K562 (cell line): ENCODE data around the gene SCGB2B2. TPM values are rescaled to one million over a fixed set of nuclear protein-coding genes. Genes with fewer than 3 reads are reported as not detected.

Experiments
- ATAC-seq: fragments of 200-7000 bp; cut with Tn5 transposase; 3 replicates; pipeline ENCODE4 v1.9.1; 2020; ENCODE audit warnings: moderate library complexity
- BruUV-seq: library from RNA; stranded (reverse); fragments of 400-500 nt; replicated peaks from 2 replicates; lab custom pipeline; 2021; lab: Mats Ljungman, UMichigan
- CTCF ChIA-PET: fragments of 300-600 bp; formaldehyde crosslinking; extraction: SDS; loops from one replicate; lab custom pipeline; 2021; ENCODE audit warnings: low intra/inter-chr PET ratio; lab: Yijun Ruan, JAX
- POLR2A ChIA-PET: fragments of 300-600, 350-650 bp; sonication (Branson Sonifier 250); formaldehyde crosslinking; extraction: SDS; loops from one replicate; lab custom pipeline; 2021; ENCODE audit warnings: antibody characterized with exemption, inconsistent platforms; lab: Yijun Ruan, JAX
- DNase-seq, 4 experiments: peaks; one replicate each; pipeline versions ENCODE4 v3.0.0 to v3.0.0-alpha.2; 2011 to 2018; ENCODE audit warnings: low spot score in 3 of 4, mixed read lengths in 3 of 4; ENCODE audit errors: extremely low read depth in 1 of 4
- FAIRE-seq: peaks from 2 replicates; lab custom pipeline; 2011; peaks lifted over from hg19 to GRCh38; lab: Jason Lieb, UNC
- H2AFZ ChIP-seq: 2 replicates; pipeline ENCODE4 v1.6.0; 2011; ENCODE audit warnings: low read depth, low read length, control low read depth, inconsistent platforms
- H3K27ac ChIP-seq: fragments of 200-600 bp; 3 replicates; pipeline ENCODE4 v1.8.0; 2011; ENCODE audit warnings: low read depth, mild to moderate bottlenecking, control low read depth, inconsistent platforms, low read length, moderate library complexity, mixed read lengths; ENCODE audit errors: extremely low read depth
- H3K27me3 ChIP-seq, 2 experiments: fragments of 300-600 bp in 1 of 2; 2 replicates in 1 of 2; 3 replicates in 1 of 2; pipeline versions ENCODE4 v1.6.0 to v1.8.0; 2011; ENCODE audit warnings: inconsistent platforms in 2 of 2, low read length in 2 of 2, mild to moderate bottlenecking in 1 of 2, mixed read lengths in 1 of 2, moderate library complexity in 1 of 2; ENCODE audit not compliant: control insufficient read depth in 2 of 2, insufficient read depth in 2 of 2
- H3K36me3 ChIP-seq: fragments of 300-600 bp; 3 replicates; pipeline ENCODE4 v1.8.0; 2011; ENCODE audit warnings: mild to moderate bottlenecking, low read length, inconsistent platforms; ENCODE audit not compliant: control insufficient read depth, insufficient read depth
- H3K4me1 ChIP-seq, 2 experiments: fragments of 200-600 bp in 1 of 2; replicated peaks in 1 of 2; 2 replicates in 1 of 2; 3 replicates in 1 of 2; pipeline versions ENCODE4 v1.5.1 to v1.8.0; 2011; ENCODE audit warnings: inconsistent platforms in 2 of 2, low read length in 2 of 2, mild to moderate bottlenecking in 1 of 2, mixed read lengths in 1 of 2, moderate library complexity in 1 of 2; ENCODE audit not compliant: control insufficient read depth in 2 of 2, insufficient read depth in 2 of 2
- H3K4me2 ChIP-seq: 2 replicates; pipeline ENCODE4 v1.6.1; 2011; ENCODE audit warnings: low read length, control low read depth, inconsistent platforms, mixed read lengths; ENCODE audit not compliant: insufficient read depth
- H3K4me3 ChIP-seq: fragments of 200-600 bp; sonication (generic), shearing (Covaris generic); 2 replicates; pipeline ENCODE4 v1.5.1; 2016; ENCODE audit warnings: control low read depth, inconsistent platforms
- H3K79me2 ChIP-seq: fragments of 200-600 bp; 3 replicates; pipeline ENCODE4 v1.8.0; 2011; ENCODE audit warnings: low read length, inconsistent platforms; ENCODE audit not compliant: control insufficient read depth, insufficient read depth
- H3K9ac ChIP-seq, 2 experiments: 2 replicates each; pipeline versions ENCODE4 v1.6.0 to v1.6.1; 2011; ENCODE audit warnings: low read depth in 2 of 2, low read length in 2 of 2, control low read depth in 1 of 2, inconsistent platforms in 1 of 2, mild to moderate bottlenecking in 1 of 2, mixed read lengths in 1 of 2; ENCODE audit not compliant: insufficient read depth in 1 of 2
- H3K9me1 ChIP-seq: one replicate; pipeline ENCODE4 v1.6.0; 2011; ENCODE audit warnings: inconsistent platforms, mild to moderate bottlenecking, low read length, moderate library complexity; ENCODE audit not compliant: control insufficient read depth, insufficient read depth
- H3K9me3 ChIP-seq: replicated peaks from 2 replicates; pipeline ENCODE4 v1.5.1; 2011; ENCODE audit warnings: low read depth, low read length, inconsistent platforms; ENCODE audit not compliant: control insufficient read depth, insufficient read depth
- H4K20me1 ChIP-seq: replicated peaks from 2 replicates; pipeline ENCODE4 v1.6.1; 2011; ENCODE audit warnings: low read length, inconsistent platforms, mixed read lengths; ENCODE audit not compliant: control insufficient read depth, insufficient read depth
- CTCF ChIP-seq, 3 experiments: IDR thresholded peaks in 2 of 3; conservative IDR thresholded peaks in 1 of 3; 2 replicates each; pipeline ENCODE4 v1.5.1; 2011 to 2012; ENCODE audit warnings: low read length in 3 of 3, mild to moderate bottlenecking in 3 of 3, control low read depth in 2 of 3, improper control_type of control experiment in 1 of 3, inconsistent platforms in 1 of 3, low read depth in 1 of 3, mixed read lengths in 1 of 3, moderate library complexity in 1 of 3; ENCODE audit not compliant: insufficient read depth in 2 of 3
- DACH1 ChIP-seq: fragments of 450-650 bp; IDR thresholded peaks from 2 replicates; pipeline ENCODE4 v1.6.1; 2018; ENCODE audit not compliant: partially characterized antibody
- FOS ChIP-seq: IDR thresholded peaks from 3 replicates; pipeline ENCODE4 v1.6.1; 2011; ENCODE audit not compliant: insufficient read length; ENCODE audit errors: extremely low read depth
- MLLT1 ChIP-seq, 2 experiments: fragments of 450-650 bp; IDR thresholded peaks; 2 replicates each; pipeline ENCODE4 v1.6.1; 2016
- PURB ChIP-seq: sonication (generic); formaldehyde crosslinking; IDR thresholded peaks from 2 replicates; pipeline ENCODE4 v1.9.0; 2021; ENCODE audit warnings: low read depth, mild to moderate bottlenecking, missing genetic modification reagents
- SMARCB1 ChIP-seq: IDR thresholded peaks from 2 replicates; pipeline ENCODE4 v1.6.1; 2011; ENCODE audit warnings: improper control_type of control experiment, low read depth; ENCODE audit not compliant: insufficient read length
- ZFP1 ChIP-seq: fragments of 450-650 bp; formaldehyde crosslinking; IDR thresholded peaks from 2 replicates; pipeline ENCODE4 v1.4.0; 2020; ENCODE audit warnings: mild to moderate bottlenecking, mixed read lengths
- WGBS: fragments of 100-300 bp; shearing (Covaris generic); methylation state at CpG from one replicate; pipeline ENCODE4 v1.1.6; 2016; ENCODE audit warnings: low coverage, mixed read lengths; ENCODE audit not compliant: insufficient coverage; ENCODE audit errors: missing lambda C conversion rate; 5-methylcytosine and 5-hydroxymethylcytosine counted together
- in situ Hi-C: fragments of 300-500 bp; cut with MboI; formaldehyde crosslinking; loops from 4 replicates; pipeline ENCODE4 v1.15.0; 2018; ENCODE audit warnings: inconsistent platforms, mixed read lengths
- intact Hi-C: fragments of 100-400 bp; cut with micrococcal nuclease; formaldehyde crosslinking; loops from 2 replicates; pipeline ENCODE4 v1.14.2; 2022
- polyA plus RNA-seq, 8 experiments: library from polyadenylated mRNA; depleted of rRNA in 4 of 8; stranded (reverse) in 5 of 8; unstranded in 3 of 8; fragments of >200 nt; fragmentation: Nextera tagmentation in 2 of 8; fragmentation: Illumina TruSeq in 1 of 8; extraction: Ambion mirVana in 2 of 8; extraction: Trizol in 1 of 8; gene quantifications; 2 replicates each; pipeline versions ENCODE4 v1.2.1 to v1.2.3, GENCODE V29; 2011 to 2014; ENCODE audit warnings: inconsistent platforms in 1 of 8, missing spikeins in 1 of 8
- total RNA-seq, 7 experiments: library from RNA; depleted of rRNA in 6 of 7; stranded (reverse); fragments of >200 nt in 6 of 7; fragmentation: Illumina TruSeq in 2 of 7; extraction: Trizol in 2 of 7; gene quantifications; 2 replicates each; pipeline versions ENCODE4 v1.2.1 to v1.2.3, GENCODE V29; 2011 to 2021; ENCODE audit warnings: low replicate concordance in 1 of 7

Gene SCGB2B2
- total and polyA plus RNA-seq, 9 of the 15 experiments (the other 6 are each of a cell fraction or from before 2014, with no cell fraction given) = not detected

GRCh38 chr19:34681478-34681877, 4.5 kb upstream of the SCGB2B2 start:
- no peak overlapping the region for H3K4me2 ChIP-seq
- TF ChIP-seq CTCF (IDR thresholded peaks at IDR 0.05 in 2 of 3, conservative IDR thresholded peaks at IDR 0.05 in 1 of 3; ENCODE audit: insufficient read depth in 2 of 3, low read depth in 1 of 3, low read length in 3 of 3) (peak in 1 of 3 experiments; percentile 7; a peak in 1 of 6 replicates), PURB (CRISPR knock-in tag) (no peak)
- TF ChIP-seq, all 486 proteins: peak for 1
- Histone ChIP-seq H4K20me1 (no peaks in the 10 kb centered on the region), H3K4me1 (peaks cover 0 to 6% of the 10 kb centered on the region in 2 experiments; a peak in 1 of 5 replicates), H3K9me3 (no peaks in the 10 kb centered on the region; the same call in 1 of the 2 replicates), H3K79me2 (no peaks in the 10 kb centered on the region), H2AFZ (no peak overlapping the region), H3K9ac (no peak overlapping the region), H3K27ac (no peak overlapping the region), H3K4me3 (no peak overlapping the region), H3K36me3 (no peaks in the 10 kb centered on the region), H3K27me3 (peaks cover 0 to 15% of the 10 kb centered on the region in 2 experiments; a peak in 2 of 5 replicates), H3K9me1 (no peaks in the 10 kb centered on the region)
- no peak for FAIRE-seq
- WGBS = under 1% methylated on average over 9 of the region's 9 CpGs
- intact Hi-C loops = no loop called here
- BruUV-seq = no TSS peak
- in situ Hi-C loops = no loop called here
- POLR2A ChIA-PET = no interaction called here
- no peak for DNase-seq
- no peak for ATAC-seq
- CTCF ChIA-PET = no interaction called here

DNA sequence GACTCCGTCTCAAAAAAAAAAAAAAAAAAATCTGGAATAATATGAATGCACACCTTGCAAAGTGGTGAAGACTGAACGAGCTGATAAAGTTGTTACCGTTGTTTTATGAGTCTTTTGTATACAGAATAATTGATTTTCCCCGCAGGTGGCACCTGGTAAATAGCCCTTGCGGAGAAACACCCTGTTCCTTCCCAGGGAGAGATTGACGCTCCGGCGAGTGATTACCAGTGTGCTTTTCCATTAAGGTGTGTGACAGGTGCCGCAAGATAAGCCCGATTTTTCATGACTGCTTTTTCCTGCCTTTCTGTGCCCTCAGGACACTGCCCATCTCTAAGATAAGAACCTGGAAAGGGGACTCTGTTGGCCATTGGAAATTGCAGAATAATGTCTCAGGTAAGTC, 1.5 kb upstream of the SCGB2B2 start:
- BruUV-seq = no TSS peak
- no peak overlapping the region for H3K4me2 ChIP-seq
- H3K9ac ChIP-seq = no peak overlapping the region
- H3K36me3 ChIP-seq = no peaks in the 10 kb centered on the region
- no peaks in the 10 kb centered on the region for H4K20me1 ChIP-seq
- intact Hi-C loops (no loop called here), in situ Hi-C loops (no loop called here)
- WGBS = 17% methylated on average over 9 of the region's 10 CpGs
- H3K79me2 ChIP-seq = no peaks in the 10 kb centered on the region
- H3K4me3 ChIP-seq = no peak overlapping the region
- FAIRE-seq (no peak), ATAC-seq (no peak), DNase-seq (no peak)
- H3K27ac ChIP-seq = no peak overlapping the region
- H3K27me3 ChIP-seq = peaks cover 0 to 15% of the 10 kb centered on the region in 2 experiments; a peak in 2 of 5 replicates
- peaks cover 0 to 6% of the 10 kb centered on the region in 2 experiments; a peak in 1 of 5 replicates for H3K4me1 ChIP-seq
- TF ChIP-seq MLLT1 (IDR thresholded peaks at IDR 0.05) (no peak), SMARCB1 (no peak), DACH1 (no peak), ZFP1 (CRISPR knock-in tag) (no peak), FOS (no peak)
- CTCF ChIA-PET = no interaction called here
- no peak overlapping the region for H2AFZ ChIP-seq
- no peaks in the 10 kb centered on the region for H3K9me3 ChIP-seq
- POLR2A ChIA-PET = interaction anchor here (0.6 kb wide), 1 partner anchor 311 kb away, joined by 3 read pairs; no protein-coding TSS in a partner anchor
- H3K9me1 ChIP-seq = no peaks in the 10 kb centered on the region
